RWPE1 (cell line): ENCODE measurements around the gene LARGE1.

ENCODE experiments used
- CTCF ChIA-PET: fragments of 350-600 bp; sonication (Branson Sonifier 250); formaldehyde crosslinking; extraction: SDS; loops from one replicate; lab custom pipeline; 2021; lab: Yijun Ruan, JAX
- POLR2A ChIA-PET: fragments of 400-600 bp; formaldehyde crosslinking; extraction: SDS; loops from one replicate; lab custom pipeline; 2020; ENCODE audit warnings: antibody characterized with exemption; ENCODE audit not compliant: low non-redundant PET; lab: Yijun Ruan, JAX
- DNase-seq: peaks from one replicate; pipeline ENCODE4 v3.0.0; 2012; ENCODE audit warnings: low spot score
- H3K27ac ChIP-seq: fragments of 450-650 bp; 2 replicates; pipeline ENCODE4 v1.5.1; 2017
- CTCF ChIP-seq: fragments of 450-650 bp; conservative IDR thresholded peaks from 2 replicates; pipeline ENCODE4 v1.5.1; 2017; ENCODE audit warnings: low read depth, mild to moderate bottlenecking

Gene LARGE1

GRCh38 chr22:33405194-33405593 lies 515.1 kb downstream of the LARGE1 start:
- no peak overlapping the region for H3K27ac ChIP-seq
- ChIA-PET CTCF (no interaction called here), POLR2A (no interaction called here)
- DNase-seq = no peak
- TF ChIP-seq CTCF = no peak

- no peak for DNase-seq
- H3K27ac ChIP-seq = no peak overlapping the region
- POLR2A ChIA-PET = no interaction called here
- no peak for TF ChIP-seq CTCF
- CTCF ChIA-PET = no interaction called here
Observed at GRCh38 chr22:33404723-33405122, 515.6 kb downstream of the LARGE1 start.

- no peak for DNase-seq
- no peak for TF ChIP-seq CTCF
- ChIA-PET POLR2A (no interaction called here), CTCF (no interaction called here)
- no peak overlapping the region for H3K27ac ChIP-seq
Observed at GRCh38 chr22:33402325-33402724, 518.0 kb downstream of the LARGE1 start.

- POLR2A ChIA-PET = no interaction called here
Observed at GRCh38 chr22:33401291-33401690, 519.0 kb downstream of the LARGE1 start.

GRCh38 chr22:33400891-33401290 lies 519.4 kb downstream of the LARGE1 start:
- H3K27ac ChIP-seq = no peak overlapping the region
- no peak for TF ChIP-seq CTCF
- no peak for DNase-seq
- ChIA-PET POLR2A (no interaction called here), CTCF (no interaction called here)

More at GRCh38 chr22:33401291-33401690, 519.0 kb downstream of the LARGE1 start:
- H3K27ac ChIP-seq = no peak overlapping the region
- no peak for TF ChIP-seq CTCF
- CTCF ChIA-PET = no interaction called here
- DNase-seq = no peak

- no peak for DNase-seq
- CTCF ChIA-PET = no interaction called here
- POLR2A ChIA-PET = no interaction called here
- H3K27ac ChIP-seq = no peak overlapping the region
- TF ChIP-seq CTCF = no peak
Observed at GRCh38 chr22:33400061-33400840, 520.0 kb downstream of the LARGE1 start.
